Adrenal gland (tissue), 12 donors: ENCODE data around the gene PACS2. TPM values are rescaled to one million over a fixed set of nuclear protein-coding genes. Genes with fewer than 3 reads are reported as not detected.

ENCODE experiments used
- DNase-seq, 7 donors: peaks; one replicate each; pipeline ENCODE4 v3.0.0-alpha.2; 2019 to 2020
- H3K27ac ChIP-seq, 5 donors: fragments of 200-600 bp; sonication (generic) in 4 of 5; 1 replicate in 3 of 5; 2 replicates in 2 of 5; pipeline versions ENCODE4 v1.5.1 to v1.8.0; 2016 to 2020; ENCODE audit warnings: mild to moderate bottlenecking in 1 of 5
- H3K27me3 ChIP-seq: fragments of 200-600 bp; 2 replicates; pipeline ENCODE4 v1.8.0; 2021
- H3K36me3 ChIP-seq, 2 donors: fragments of 200-600 bp; replicated peaks in 1 of 2; 1 replicate in 1 of 2; 2 replicates in 1 of 2; pipeline versions ENCODE4 v1.5.1 to v1.8.0; 2018 to 2022
- H3K4me1 ChIP-seq, 2 donors: fragments of 200-600 bp; replicated peaks in 1 of 2; 1 replicate in 1 of 2; 2 replicates in 1 of 2; pipeline versions ENCODE4 v1.5.1 to v1.8.0; 2018 to 2021
- H3K4me3 ChIP-seq, 4 donors: fragments of 200-600 bp; sonication (generic) in 3 of 4; one replicate each; pipeline ENCODE4 v1.5.1; 2016 to 2018
- H3K9me3 ChIP-seq, 3 donors: fragments of 200-600 bp; sonication (generic) in 1 of 3; replicated peaks in 1 of 3; 1 replicate in 2 of 3; 2 replicates in 1 of 3; pipeline versions ENCODE4 v1.5.1 to v1.8.0; 2016 to 2021
- POLR2A ChIP-seq, 2 donors: fragments of 450-650 bp; IDR thresholded peaks; one replicate each; pipeline ENCODE4 v1.6.1; 2017; ENCODE audit warnings: antibody characterized with exemption in 2 of 2, mild to moderate bottlenecking in 2 of 2, moderate library complexity in 1 of 2
- WGBS, 4 donors: extraction: QIAGEN DNeasy Blood & Tissue Kit in 2 of 4; methylation state at CpG; one replicate each; pipeline versions ENCODE4 v1.1.5 to v1.1.7; 2013 to 2017; 5-methylcytosine and 5-hydroxymethylcytosine counted together
- intact Hi-C, 2 donors: fragments of 100-400 bp; cut with DNase I; formaldehyde crosslinking; loops; one replicate each; pipeline versions ENCODE4 v1.14.1 to v1.15.0; 2022 to 2023
- polyA plus RNA-seq, 3 donors: library from polyadenylated mRNA; stranded (reverse); fragments of 200-250 nt in 2 of 3; fragments of 350-450 nt in 1 of 3; fragmentation: Illumina TruSeq in 1 of 3; extraction: RNeasy Lipid Tissue Mini Kit (QIAGEN cat#74804) in 1 of 3; gene quantifications; one replicate each; pipeline ENCODE4 v1.2.3, GENCODE V29; 2013 to 2014
- total RNA-seq, 9 donors: library from RNA; depleted of rRNA in 4 of 9; stranded (reverse); fragments of >200 nt in 4 of 9; fragments of 120-200 nt in 1 of 9; fragmentation: NEBNext Ultra II Directional in 1 of 9; extraction: Animal tissue kit (Norgen Biotek cat#: 25700) in 1 of 9; gene quantifications; one replicate each; pipeline versions ENCODE4 v1.1.0 to v1.2.4, GENCODE V29; 2013 to 2023
- TF ChIP-seq, protein P1 (sequence below), 6 experiments: fragments of 450-650 bp in 4 of 6; fragments of 200-600 bp in 2 of 6; sonication (generic) in 1 of 6; IDR thresholded peaks; 1 replicate in 5 of 6; 2 replicates in 1 of 6; pipeline versions ENCODE4 v1.5.1 to v1.8.0; 2016 to 2021; ENCODE audit warnings: antibody characterized with exemption in 6 of 6, mild to moderate bottlenecking in 2 of 6, moderate library complexity in 1 of 6
- donor health status: healthy with polysubstance abuse.
- donor health status: Bipolar disorder and iron deficiency.
- donor health status: DM: yes; HTN: yes; CAD: no.
- donor health status: DM: no; HTN: no; CAD: no.
- donor health status: DM: no; HTN: no; CAD: no.
- donor health status: DM: yes; HTN: yes; CAD: no.

The PACS2 gene
- total and polyA plus RNA-seq, 12 donors, result 19.5 to 221 (median 81.1) TPM

DNA sequence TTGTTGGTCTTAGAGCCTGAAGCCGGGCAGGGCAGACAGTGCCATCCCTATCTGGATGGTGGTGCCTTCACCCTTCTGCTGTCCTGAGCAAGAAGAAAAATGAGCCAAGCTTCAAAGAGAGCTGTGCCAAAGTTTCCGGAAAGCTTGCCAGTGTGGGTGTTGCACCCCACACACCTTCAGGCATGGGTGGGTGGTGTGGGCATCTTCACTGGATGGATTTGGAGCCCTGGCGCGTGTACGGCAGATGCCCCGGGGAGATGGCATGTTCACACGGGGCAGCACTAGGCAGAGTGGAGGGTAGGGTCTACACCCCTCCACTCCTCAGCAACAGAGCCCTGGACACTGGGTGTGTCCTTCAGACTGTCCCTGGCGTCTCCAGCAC, 33.0 kb downstream of the PACS2 start:
- 83 to 87% (median 85%) methylated on average over 6 to 8 of the region's 8 CpGs for WGBS, 4 donors
- no peak for DNase-seq
- Histone ChIP-seq H3K4me3 (no peak overlapping the region), H3K27me3 (no peaks in the 10 kb centered on the region), H3K36me3 (peaks cover 0 to 4% of the 10 kb centered on the region in 2 donors), H3K9me3 (no peaks in the 10 kb centered on the region), H3K4me1 (peaks cover 0 to 5% of the 10 kb centered on the region in 2 donors), H3K27ac (no peak overlapping the region)
- TF ChIP-seq POLR2A (IDR thresholded peaks at IDR 0.05), result no peak
- TF ChIP-seq, protein P1, sequence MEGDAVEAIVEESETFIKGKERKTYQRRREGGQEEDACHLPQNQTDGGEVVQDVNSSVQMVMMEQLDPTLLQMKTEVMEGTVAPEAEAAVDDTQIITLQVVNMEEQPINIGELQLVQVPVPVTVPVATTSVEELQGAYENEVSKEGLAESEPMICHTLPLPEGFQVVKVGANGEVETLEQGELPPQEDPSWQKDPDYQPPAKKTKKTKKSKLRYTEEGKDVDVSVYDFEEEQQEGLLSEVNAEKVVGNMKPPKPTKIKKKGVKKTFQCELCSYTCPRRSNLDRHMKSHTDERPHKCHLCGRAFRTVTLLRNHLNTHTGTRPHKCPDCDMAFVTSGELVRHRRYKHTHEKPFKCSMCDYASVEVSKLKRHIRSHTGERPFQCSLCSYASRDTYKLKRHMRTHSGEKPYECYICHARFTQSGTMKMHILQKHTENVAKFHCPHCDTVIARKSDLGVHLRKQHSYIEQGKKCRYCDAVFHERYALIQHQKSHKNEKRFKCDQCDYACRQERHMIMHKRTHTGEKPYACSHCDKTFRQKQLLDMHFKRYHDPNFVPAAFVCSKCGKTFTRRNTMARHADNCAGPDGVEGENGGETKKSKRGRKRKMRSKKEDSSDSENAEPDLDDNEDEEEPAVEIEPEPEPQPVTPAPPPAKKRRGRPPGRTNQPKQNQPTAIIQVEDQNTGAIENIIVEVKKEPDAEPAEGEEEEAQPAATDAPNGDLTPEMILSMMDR (IDR thresholded peaks at IDR 0.05), result no peak
- intact Hi-C loops, result loop anchor here (5.0 kb wide), 2 partner anchors 145 to 255 kb away; no protein-coding TSS in a partner anchor

DNA sequence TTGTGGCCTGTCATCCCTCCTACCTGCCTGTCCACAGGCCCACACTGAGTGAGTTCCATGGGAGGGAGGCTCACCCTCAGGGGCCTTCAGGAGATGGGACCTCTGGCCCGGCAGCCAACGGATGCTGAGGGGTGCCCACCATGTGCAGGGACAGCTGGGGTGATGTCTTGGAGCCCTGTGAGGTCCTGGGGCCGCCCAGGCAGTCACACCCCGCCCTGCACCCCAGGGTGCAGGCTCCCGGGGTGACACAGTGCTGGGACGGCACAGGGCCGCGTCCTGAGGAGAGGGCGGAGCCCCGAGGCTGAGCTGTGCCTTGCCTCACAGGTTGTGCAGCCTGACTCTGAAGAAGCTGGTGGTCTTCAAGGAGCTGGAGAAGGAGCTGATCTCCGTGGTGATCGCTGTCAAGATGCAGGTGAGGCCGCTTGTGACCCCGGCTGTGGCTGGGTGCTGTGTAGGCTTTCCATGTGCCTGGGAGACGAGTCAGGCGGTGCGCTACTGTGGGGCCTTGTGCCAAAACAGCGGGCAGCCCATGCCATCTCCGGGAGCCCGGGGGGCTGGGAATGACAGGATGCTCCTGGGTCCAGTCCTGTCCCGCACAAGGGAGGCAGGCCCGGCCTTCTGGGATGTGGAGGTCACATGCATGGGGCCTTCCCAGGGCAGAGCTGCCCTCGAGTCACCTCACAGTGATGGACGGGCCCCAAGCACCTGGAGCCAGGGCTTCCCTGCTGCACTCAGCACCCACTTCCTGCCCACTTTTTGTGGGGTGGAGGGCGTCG, 33.8 kb downstream of the PACS2 start:
- WGBS, 4 donors, result 87 to 100% (median 89%) methylated on average over 4 to 26 of the region's 26 CpGs
- H3K27ac ChIP-seq, result no peak overlapping the region
- intact Hi-C loops, result loop anchor here (5.0 kb wide), 2 partner anchors 146 to 256 kb away; no protein-coding TSS in a partner anchor

DNA sequence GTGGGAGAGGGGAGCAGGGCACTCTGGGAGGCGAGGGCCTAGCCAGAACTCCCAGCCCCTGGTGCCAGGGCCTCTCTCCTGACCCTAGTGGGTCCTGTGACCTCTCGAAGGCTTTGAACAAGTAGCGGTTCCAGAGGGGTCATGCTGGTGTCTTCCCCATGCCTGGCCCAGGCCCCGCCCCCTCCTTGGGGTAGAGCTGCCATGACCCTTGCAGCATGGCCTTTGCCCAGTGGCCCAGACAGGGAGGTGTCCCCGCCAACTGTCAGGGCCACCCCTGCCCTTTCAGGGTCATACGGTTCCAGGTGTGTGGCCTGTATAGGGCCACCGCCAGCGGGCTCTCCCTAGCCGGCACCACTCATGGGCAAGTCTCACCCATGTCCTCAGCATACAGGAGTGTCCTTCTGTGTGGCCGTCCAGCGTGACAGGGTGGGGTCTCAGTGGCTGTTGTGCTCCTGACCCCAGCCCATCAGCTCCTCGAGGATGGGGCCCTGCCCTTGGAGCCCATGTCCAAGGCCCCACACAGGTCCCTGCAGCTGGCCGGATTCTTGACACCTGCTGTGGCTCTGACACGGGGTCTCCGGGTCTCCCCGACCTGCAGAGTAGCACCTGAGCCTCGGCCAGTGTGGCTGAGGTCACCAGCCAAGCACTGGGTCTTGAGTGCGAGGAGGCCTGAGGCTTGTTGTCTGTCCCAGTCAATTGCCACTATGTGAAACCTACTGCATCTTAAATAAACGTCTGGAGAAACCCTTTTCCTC, 34.6 kb downstream of the PACS2 start:
- no peak overlapping the region for H3K4me3 ChIP-seq
- no peaks in the 10 kb centered on the region for H3K9me3 ChIP-seq
- TF ChIP-seq, protein P1 (IDR thresholded peaks at IDR 0.05), result no peak
- TF ChIP-seq POLR2A (IDR thresholded peaks at IDR 0.05), result no peak
- WGBS, 4 donors, result 88 to 92% (median 90%) methylated on average over 6 to 19 of the region's 19 CpGs
- intact Hi-C loops, result loop anchor here (5.0 kb wide), 2 partner anchors 147 to 257 kb away; no protein-coding TSS in a partner anchor
- H3K36me3 ChIP-seq, result peaks cover 0 to 8% of the 10 kb centered on the region in 2 donors
- no peaks in the 10 kb centered on the region for H3K27me3 ChIP-seq
- peaks cover 0 to 5% of the 10 kb centered on the region in 2 donors for H3K4me1 ChIP-seq
- no peak overlapping the region for H3K27ac ChIP-seq
- DNase-seq, result no peak

More for the DNA sequence above, 33.8 kb downstream of the PACS2 start:
- Histone ChIP-seq H3K4me1 (peaks cover 0 to 5% of the 10 kb centered on the region in 2 donors), H3K4me3 (no peak overlapping the region), H3K36me3 (peaks cover 0 to 4% of the 10 kb centered on the region in 2 donors), H3K9me3 (no peaks in the 10 kb centered on the region), H3K27me3 (no peaks in the 10 kb centered on the region)
- no peak for TF ChIP-seq POLR2A (IDR thresholded peaks at IDR 0.05)
- TF ChIP-seq, protein P1 (IDR thresholded peaks at IDR 0.05), result no peak
- no peak for DNase-seq

DNA sequence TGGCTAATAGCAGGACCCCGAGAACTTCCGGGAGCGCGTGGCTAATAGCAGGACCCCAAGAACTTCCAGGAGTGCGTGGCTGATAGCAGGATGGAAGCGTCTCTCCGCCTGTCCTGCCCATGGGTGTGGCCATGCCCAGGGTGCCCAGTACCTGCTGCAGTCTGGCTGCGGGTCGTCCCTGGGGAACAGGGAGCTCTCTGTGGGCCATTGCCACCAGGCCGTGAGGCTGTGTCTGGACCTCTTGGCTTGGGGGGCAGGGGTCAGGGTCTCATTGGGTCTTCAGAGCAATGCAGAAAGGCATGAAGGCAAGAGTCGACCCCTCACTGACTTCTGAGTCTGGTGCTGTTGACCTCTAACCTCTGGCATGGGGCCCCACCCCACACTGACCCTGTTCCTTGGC, 35.4 kb downstream of the PACS2 start:
- no peak for DNase-seq
- peaks cover 0 to 5% of the 10 kb centered on the region in 2 donors for H3K4me1 ChIP-seq
- TF ChIP-seq, protein P1 (IDR thresholded peaks at IDR 0.05), result no peak
- no peak for TF ChIP-seq POLR2A (IDR thresholded peaks at IDR 0.05)
- no peak overlapping the region for H3K27ac ChIP-seq
- no peaks in the 10 kb centered on the region for H3K9me3 ChIP-seq
- H3K36me3 ChIP-seq, result peaks cover 0 to 9% of the 10 kb centered on the region in 2 donors
- H3K4me3 ChIP-seq, result no peak overlapping the region
- no peaks in the 10 kb centered on the region for H3K27me3 ChIP-seq
- WGBS, 4 donors, result 88 to 92% (median 90%) methylated on average over 5 to 11 of the region's 11 CpGs
- intact Hi-C loops, result loop anchor here (5.0 kb wide), 3 partner anchors 33 to 258 kb away; no protein-coding TSS in a partner anchor
